Ammon's horn (tissue), 1 donor: Measurements from ENCODE around the gene NEMF.
"Not testable (repeated sequence)": the region's sequence is repeated elsewhere in the genome, so short reads cannot be mapped to it uniquely, and the experiment has no call there.

ENCODE experiments used
- DNase-seq: peaks from one replicate; pipeline ENCODE4 v3.0.0-alpha.2; 2016; ENCODE audit warnings: low spot score

Gene NEMF

GRCh38 chr14:49816118-49816517 lies 36.5 kb downstream of the NEMF start:
- not testable (repeated sequence) for DNase-seq

DNA sequence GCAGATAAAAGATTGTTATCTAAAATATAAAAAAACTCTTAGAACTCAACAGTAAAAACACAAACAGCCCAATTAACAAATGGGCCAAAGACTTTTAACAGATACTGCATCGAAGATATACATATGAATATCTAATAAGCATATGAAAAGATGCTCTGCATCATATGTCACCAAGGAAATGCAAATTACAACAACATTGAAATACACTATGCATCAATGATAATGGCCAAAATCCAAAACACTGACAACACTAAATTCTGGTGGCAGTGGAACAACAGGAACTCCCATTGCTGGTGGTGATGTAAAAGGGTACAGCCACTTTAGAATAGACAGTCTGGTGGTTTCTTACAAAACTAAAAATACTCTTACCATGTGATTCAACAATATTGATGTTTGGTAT lies 43.8 kb downstream of the NEMF start:
- DNase-seq: no peak

GRCh38 chr14:49796025-49796424 lies 56.6 kb downstream of the NEMF start:
- DNase-seq: no peak

- no peak for DNase-seq
These were observed 60.0 kb downstream of the NEMF start for GRCh38 chr14:49792618-49793017.

DNA sequence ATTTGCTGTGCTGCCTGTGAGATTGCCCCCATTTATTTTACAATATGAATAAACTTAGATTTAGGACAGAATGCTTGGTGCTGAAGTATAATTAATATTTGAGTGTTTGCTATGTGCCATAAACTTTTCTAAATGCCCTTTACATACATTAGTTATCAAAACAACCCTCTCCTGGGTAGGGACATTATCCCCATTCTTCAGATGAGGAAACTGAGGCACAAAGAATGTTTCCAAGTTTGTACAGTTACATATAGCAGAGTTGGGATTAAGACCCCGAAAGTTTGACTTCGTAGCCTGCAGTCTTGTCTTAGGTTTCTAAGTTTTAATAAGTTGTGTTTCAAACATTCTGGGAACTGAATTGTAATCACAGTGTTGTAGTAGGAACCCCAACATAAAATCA lies 66.3 kb downstream of the NEMF start:
- DNase-seq: no peak

DNA sequence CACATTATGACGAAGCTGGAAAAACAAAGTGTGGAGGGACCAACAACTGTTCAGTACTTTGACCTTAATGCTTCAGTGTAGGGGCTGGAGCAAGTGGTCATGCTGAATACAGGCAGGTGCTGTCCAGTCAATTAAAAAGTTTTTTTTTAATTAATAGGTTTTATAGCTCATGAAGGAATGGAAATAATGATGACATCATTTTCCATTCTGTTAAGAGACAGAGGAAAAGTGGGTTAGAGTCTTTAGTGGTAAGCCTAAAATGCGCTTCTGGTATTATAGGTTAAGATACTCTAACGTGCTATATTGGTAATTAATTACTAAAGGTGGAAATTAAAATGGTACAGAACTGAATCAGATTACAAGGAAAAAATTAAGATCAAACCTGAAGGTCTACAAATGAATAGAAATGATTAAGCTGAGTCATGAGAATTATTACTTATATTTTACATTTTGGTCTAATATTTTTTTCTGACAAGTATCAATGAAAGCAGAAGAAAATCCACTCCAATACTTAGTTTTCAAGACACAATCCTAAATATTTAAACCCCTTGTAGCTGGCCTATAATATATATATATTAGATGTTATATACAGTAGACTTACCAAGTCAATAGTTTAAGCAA lies 69.1 kb downstream of the NEMF start:
- no peak for DNase-seq

- DNase-seq: not testable (repeated sequence)
These were observed 71.5 kb downstream of the NEMF start for GRCh38 chr14:49781040-49781439.

- DNase-seq: no peak
These were observed 74.2 kb downstream of the NEMF start for GRCh38 chr14:49778421-49778820.

GRCh38 chr14:49774106-49774505 lies 78.5 kb downstream of the NEMF start:
- no peak for DNase-seq

DNA sequence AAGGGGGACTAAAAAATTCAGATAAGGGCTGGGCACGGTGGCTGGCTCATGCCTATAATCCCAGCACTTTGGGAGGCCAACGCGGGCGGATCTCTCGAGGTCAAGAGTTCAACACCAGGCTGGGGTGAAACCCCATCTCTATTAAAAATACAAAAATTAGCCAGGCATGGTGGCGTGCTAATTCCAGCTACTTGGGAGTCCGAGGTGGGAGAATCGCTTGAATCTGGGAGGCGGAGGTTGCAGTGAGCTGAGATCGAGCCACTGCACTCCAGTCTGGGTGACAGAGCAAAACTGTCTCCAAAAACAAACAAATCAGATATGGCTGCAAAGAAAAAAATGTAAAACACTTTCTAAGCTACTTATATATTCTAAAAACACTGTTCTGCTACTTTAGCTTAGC lies 80.9 kb downstream of the NEMF start:
- DNase-seq: not testable (repeated sequence)

DNA sequence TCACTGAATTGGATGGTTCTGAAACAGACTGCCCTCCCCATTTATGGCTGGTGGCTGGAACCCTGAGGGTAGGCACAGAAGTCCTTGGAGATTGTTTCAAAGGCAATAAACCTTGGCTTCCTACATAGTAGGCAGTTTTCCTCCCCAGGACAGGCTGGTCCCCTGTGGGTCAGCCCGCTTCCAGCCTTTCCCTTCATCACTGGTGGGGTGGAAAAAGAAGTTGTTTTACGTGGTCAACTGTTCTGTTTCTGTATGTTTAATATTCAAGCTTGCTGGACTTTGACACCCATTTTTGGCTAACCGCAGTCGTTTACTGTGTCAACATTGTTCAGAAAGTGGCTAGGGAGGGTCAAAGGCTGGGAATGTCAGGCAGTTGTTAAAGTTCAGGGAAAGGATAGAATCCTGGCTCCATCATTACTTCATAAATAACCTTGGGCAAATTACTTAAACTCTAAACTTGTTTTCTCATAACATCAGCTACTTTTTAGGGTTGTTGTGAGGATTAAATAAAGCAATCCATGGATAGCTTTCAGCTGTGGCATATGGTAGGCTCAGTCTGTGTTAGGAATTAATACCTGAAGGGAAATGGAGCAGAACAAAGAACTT lies 82.3 kb downstream of the NEMF start:
- no peak for DNase-seq

DNA sequence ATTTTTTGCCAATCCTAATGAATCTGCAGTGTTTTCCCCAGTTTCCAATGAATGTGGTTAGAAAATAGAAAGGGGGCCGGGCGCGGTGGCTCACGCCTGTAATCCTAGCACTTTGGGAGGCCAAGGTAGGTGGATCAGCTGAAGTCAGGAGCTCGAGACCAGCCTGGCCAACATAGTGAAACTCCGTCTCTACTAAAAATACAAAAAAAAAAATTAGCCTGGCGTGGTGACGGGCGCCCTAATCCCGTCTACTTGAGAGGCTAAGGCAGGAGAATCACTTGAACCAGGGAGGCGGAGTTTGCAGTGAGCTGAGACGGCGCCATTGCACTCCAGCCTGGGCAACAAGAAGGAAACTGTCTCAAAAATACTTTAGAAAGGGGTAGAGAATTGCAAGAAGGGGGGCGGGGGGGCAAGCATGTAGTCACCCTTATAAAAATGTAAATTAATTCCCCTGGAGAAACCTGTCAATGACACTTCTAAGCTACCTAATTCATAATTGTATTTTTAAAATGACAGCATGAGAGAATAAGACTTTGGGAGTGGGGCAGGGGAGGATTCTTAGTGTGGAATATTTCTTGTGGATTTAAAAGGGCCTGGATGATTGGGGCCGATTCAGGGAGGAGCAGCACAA lies 82.9 kb downstream of the NEMF start:
- DNase-seq: no peak

- DNase-seq: no peak
These were observed 83.4 kb downstream of the NEMF start for GRCh38 chr14:49769171-49769570.

- peak; percentile 61 for DNase-seq
These were observed 84.1 kb downstream of the NEMF start for GRCh38 chr14:49768301-49769121.

- peak; percentile 93 for DNase-seq
These were observed 84.9 kb downstream of the NEMF start, which contains the start of gene KLHDC2 for GRCh38 chr14:49767571-49768300. KLHDC2 (plus strand) TSS chr14:49768153; CDS start chr14:49768469, 316 bp downstream.

DNA sequence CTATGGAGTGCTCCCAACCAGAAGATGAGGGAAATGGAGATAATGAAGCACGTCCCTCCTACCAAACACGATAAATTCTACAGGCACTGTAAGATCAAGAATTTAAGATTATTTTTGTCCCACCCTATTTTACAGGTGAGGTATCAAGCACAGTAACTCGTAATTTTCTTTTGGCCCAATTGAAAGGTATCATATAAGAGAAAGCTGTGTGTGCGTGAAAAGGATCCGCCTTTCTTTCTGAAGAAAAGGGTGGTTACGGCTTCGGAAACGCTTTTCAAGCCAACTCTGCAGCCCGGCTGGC lies 85.4 kb downstream of the NEMF start:
- no peak for DNase-seq

- no peak for DNase-seq
These were observed 85.7 kb downstream of the NEMF start for GRCh38 chr14:49766839-49767238.

DNA sequence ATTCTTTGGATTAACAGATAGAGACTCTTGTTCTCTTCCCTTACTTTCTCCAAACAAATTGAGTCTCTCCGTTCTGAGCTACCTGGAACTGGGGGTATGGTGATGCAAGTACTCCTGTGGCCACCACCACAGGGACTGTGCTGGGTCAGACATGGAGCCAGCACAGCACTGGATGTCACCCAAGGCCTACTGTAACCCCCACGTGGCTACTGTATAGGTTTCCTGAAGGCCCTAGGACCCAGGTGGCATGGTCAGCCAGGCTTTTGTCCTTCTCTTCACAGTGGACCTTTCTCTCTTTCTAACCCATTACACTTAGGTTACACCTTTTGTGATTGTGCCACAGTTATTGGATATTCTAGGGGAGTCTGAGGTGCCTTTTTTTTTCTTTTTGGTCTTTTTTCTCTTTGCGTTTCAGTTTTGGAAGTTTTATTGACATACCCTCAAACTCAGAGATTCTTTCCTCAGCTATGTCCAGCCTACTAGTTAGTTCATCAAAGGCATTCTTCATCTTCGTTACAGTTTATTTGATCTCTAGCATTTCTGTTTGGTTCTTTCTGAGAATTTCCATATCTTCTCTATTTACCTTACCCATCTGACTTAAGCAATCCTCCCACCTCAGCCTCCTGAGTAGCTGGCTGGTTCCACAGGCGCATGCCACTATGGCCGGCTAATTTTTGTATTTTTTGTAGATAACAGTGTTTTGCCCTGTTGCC lies 90.6 kb downstream of the NEMF start:
- DNase-seq: no peak

GRCh38 chr14:49755378-49755777 lies 97.2 kb downstream of the NEMF start:
- no peak for DNase-seq

- DNase-seq: no peak
These were observed 98.0 kb downstream of the NEMF start for GRCh38 chr14:49754570-49755097.

GRCh38 chr14:49746476-49746875 lies 106.1 kb downstream of the NEMF start:
- not testable (repeated sequence) for DNase-seq
